Stimulated activated naive CD4-positive, alpha-beta T cell treated with Interleukin-2 at 50 U/mL for 16 hours (primary cell): ENCODE measurements around the gene DHRS7C.

Source experiments
- DNase-seq: peaks from one replicate; lab custom pipeline; 2025; lab: John Stamatoyannopoulos, UW

Gene DHRS7C, protein sequence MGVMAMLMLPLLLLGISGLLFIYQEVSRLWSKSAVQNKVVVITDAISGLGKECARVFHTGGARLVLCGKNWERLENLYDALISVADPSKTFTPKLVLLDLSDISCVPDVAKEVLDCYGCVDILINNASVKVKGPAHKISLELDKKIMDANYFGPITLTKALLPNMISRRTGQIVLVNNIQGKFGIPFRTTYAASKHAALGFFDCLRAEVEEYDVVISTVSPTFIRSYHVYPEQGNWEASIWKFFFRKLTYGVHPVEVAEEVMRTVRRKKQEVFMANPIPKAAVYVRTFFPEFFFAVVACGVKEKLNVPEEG

GRCh38 chr17:9790889-9791876, at the start of gene DHRS7C:
Gene DHRS7C (minus strand): TSS chr17:9791592. CDS start chr17:9791284, 308 bp downstream.
- DNase-seq = no peak

DNA sequence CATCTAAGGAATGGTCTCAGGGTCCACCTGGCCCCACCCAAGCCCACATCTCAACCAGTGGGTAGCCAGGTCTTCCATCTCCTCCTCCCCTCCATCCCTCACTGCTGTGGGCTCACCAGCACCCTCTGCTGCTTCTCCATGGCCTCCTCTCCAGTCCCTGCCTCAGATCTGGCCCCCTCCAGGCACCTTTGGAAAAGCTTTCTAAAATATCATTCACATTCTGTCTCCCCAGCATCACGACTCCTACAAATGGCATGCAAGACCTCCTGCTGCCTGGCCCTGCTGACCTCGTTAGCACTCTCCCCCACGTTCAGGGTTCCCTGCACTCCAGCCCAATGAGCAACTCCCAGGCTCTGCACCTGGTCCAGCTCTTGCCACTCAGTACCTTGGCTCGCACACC, 48.0 kb upstream of the DHRS7C start:
- DNase-seq = no peak

DNA sequence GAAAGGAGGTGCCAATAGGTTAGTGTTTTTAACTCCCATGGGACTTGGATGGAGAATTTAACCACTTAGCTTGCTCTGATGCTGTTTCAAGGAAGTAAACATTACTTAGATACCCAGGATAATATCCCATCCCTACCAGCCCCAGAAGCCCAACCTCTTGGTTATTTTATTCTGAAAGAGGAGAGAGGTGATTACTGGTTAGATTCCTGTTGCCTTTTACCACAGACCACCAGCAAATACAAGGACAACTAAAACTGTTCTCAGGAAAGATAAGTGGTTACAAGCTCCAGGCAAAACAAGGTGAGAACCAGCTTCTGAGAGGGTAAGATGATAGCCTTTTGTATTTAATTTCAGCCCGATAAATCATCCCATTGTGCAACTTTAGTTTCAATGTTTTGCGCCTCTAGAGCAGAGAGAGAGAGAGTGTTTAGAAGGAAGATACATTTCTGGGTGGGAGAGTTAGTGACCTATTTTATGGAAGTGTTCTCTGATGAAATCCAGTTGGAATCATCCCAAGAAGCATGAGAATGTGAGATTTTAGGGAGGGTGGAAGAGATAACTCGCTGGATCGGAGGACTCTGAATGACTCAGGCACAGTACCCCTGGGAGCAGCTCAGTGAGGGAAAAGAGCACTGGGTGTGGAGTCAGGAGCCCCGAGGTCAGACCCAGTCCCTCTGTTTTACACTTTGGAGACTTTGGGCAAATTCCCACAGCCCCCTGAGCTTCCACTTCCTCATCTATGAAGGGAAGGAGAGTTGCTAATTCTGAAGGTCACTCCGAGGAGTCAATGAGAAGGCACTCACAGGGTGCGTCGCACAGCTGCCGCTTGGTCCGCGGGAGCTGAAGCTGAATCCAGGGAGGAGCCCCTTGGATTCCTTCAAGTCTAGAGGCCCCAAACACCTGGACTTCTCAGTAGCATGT, 46.4 kb upstream of the DHRS7C start:
- DNase-seq = no peak

DNA sequence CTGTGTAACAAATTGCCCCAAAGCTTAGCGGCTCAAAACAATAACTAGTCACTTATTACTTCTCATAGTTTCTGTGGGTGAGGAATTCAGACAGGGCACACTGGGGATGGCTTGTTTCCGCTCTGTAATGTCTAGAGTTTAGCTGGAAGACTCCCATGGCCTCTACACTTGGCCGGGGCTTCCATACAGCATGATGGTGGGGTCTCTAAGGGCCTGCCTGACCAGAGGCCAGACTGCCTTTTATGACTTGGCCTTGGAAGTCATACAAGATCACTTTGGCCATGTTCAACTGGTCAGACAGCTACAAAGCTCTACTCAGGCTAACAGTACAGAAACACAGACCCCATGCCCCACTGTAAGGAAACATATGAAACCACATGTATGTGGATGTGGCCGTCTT, 42.5 kb upstream of the DHRS7C start:
- no peak for DNase-seq

DNA sequence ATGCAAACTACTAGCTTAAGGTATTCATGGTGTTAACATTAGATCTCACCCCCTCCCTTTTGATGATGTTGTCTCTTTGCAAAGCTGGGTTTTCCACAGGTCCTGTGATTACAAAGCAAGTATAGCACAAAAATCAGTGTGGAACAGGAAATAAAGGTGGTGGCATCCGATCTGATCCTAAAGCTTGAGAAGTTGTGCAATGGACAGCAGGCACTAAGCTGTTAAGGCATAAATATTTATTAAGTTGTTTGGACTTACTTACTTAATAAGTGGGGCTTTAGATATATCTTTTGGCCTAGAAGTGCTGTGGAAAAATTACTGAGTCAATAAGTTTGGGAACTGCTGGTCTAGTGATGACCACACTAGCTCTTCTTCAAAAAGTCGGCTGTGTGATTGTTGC, 39.3 kb upstream of the DHRS7C start:
- no peak for DNase-seq

GRCh38 chr17:9829343-9829742, 38.0 kb upstream of the DHRS7C start:
- DNase-seq = no peak

DNA sequence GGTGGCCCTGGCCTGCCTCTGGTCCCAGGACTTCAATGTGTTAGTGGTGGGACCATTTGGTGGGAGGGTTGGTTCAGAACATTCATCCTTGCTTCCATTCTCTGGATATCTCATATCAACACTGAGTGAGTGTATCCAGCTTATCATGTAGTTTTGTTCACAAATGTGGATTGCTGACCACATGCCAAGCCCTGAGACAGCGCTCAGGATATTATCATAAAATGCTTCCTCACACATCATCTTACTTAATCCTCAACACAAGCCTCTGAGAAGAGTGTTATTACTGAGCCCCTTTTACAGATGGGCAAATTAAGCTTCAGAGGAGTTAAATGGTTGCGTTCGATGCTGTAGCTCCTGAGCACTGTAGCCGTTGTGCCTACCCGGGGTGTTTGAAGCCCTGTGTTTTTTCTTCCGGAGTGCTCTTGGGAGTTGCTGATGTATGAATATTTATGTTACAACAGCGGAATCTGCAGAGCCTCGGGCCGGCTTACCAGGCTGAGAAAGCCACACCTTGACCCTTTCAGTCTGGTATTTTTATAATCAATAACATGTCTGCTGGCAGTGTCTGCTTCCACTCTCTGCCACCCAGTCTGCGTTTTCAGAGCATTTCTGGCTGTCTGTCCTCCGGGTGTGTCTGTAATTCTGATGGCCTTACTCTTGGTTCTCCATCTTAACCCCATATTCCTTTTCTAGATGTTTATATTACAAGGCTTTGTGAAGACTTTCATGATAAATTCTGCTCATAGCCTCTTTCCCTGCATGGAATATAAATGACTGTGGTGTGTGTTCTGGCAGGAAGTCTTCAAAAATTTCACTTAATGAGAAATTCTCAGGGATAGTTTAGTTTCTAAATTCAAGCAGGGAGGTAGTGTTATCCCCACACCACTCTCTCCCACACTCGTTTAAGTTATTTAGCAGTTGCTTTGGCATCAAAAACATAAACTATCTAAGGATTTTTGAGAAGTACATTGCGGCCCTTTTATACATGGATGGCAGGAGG, 37.2 kb upstream of the DHRS7C start:
- DNase-seq = no peak

DNA sequence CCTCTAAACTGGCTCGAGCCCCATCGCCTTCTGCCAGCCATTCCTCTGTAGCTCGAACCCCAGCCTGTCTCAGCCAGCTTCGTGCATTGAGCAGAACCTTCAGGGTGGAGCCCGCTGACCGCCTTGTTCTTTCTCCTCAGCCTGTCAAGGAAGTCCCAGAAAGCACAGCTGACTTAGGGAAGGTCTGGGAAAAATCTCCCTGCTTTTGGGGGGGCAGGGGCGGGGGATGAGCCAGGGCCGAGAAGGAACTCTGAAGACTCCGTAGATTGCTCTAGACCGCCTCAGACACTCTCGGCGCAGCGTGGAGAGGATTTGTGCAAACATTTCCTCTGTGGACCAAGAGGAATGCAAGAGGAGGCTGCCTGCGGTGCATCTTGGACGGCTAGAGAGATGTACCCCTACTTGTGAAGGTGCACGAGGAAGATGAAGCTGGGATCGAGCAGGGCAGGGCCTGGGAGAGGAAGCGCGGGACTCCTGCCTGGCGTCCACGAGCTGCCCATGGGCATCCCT, 34.3 kb upstream of the DHRS7C start, which contains the start of gene GLP2R:
Gene GLP2R (plus strand): TSS at position 284 of the 510 bp plus-strand sequence. CDS start 140 bp downstream, at position 424.
- no peak for DNase-seq

- no peak for DNase-seq
Observed at GRCh38 chr17:9824797-9825338, 33.5 kb upstream of the DHRS7C start.

DNA sequence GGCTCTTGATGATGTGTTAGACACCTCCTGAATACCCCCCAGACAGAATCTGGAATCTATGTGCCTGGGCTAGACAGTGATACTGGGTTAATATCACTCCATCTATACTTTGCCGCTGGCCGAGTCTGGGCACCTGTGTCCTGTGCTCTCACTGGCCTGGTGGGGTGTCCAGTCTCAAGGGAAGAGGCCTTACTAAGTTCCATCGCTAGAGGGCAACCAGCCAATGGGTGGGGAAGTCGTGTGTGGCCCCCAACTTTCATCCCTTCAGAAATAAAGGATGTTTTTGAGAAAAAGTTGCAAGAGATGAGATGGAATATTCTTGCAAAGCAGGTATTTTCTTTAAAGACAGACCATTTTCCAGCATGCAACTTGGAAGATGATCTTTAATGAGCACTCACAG, 32.7 kb upstream of the DHRS7C start:
- DNase-seq = no peak

DNA sequence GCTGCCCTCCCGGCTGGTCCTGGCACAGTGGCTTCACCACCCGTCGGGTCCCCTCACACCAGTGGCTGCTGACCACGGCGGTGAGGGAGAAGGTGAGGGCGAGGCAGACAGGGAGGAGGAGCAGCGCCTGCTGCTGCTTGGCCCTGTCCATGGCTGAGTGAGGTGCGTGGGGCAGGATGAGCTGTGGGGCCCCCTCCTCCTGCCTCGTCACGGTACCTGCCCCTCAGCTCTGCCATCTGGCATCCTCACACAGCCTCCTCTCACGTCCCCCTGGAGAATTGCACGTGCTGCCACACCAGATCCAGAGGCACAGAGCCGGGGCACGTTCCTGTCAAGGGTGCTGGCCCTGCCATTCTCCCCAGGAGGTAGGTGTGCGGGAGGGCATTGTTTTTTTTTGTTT, 30.5 kb upstream of the DHRS7C start, which contains the start of gene GSG1L2:
Gene GSG1L2 (minus strand): TSS at position 159 of the 400 bp plus-strand sequence. CDS start 8 bp downstream, at position 151.
- DNase-seq = no peak

- no peak for DNase-seq
Observed at GRCh38 chr17:9820448-9820847, 29.1 kb upstream of the DHRS7C start.

DNA sequence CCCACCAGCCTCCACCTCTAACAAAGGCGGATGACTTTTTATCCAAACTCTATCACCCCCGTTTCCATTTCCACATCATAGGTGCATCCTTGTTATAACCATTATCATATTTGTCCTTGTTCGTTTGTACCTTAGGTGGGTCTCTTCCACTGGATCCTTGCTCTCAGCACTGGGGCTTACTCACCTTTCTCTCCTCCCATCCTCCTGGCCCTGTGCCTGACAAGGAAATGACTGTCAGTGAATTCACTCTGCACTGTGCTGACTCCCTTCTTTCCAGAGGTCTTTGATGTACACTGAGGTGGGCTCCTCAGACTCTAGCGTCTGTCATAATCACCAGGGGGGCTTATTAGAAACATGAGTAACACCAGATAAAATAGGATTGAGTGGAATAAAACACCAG, 27.4 kb upstream of the DHRS7C start:
- no peak for DNase-seq

GRCh38 chr17:9817086-9817485, 25.7 kb upstream of the DHRS7C start:
- DNase-seq = no peak

GRCh38 chr17:9816472-9816871, 25.1 kb upstream of the DHRS7C start:
- no peak for DNase-seq

DNA sequence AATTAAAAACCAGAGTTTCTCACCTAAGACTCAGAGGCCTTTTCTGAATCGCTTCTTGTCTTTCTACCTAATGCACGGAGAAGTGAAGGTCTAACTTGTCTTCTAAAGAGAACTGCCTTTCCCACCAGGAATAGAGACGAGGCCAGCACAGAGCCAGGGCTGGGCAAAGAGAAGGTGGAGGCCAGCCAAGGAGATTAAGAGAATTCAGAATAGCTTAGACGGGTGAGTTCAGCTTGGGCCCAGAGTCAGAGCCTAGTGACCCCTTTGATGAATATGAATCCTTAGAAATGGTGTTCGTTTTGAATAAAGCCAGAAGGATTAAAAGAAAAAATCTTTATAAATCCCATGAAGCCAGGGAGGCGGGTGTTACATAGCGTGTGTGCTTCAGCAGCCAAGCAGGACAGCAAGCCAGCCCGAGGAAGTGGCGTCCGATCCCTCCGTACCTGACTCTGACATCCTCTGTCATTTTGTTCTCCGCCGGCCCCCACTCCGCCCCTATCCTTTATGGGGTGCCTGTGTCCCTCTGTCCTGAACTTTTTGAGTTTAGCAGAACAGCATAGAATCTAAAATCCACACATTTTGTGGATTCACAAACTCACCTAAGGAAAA, 23.0 kb upstream of the DHRS7C start:
- DNase-seq = no peak

DNA sequence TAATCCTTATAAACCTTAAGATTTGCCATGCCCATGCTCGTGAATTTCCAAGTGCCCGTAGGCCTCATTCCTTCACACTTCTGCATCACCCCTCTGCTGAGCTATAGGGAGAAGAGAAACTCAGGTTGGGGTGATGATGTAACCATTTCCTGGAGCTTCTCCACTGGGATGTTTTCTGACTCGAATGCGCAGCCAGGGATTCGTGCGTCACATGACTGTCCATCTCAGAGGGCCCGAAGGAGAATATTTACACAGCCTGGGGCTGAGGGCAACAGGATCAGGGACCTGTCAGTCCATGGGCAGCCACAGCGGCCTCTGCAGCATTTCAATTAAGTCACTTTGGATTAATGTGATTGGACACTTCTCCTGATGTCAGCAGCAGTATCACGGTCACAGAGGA, 21.8 kb upstream of the DHRS7C start:
- DNase-seq = no peak

- no peak for DNase-seq
Observed at GRCh38 chr17:9811537-9811936, 20.1 kb upstream of the DHRS7C start.

- no peak for DNase-seq
Observed at GRCh38 chr17:9811086-9811485, 19.7 kb upstream of the DHRS7C start.
